ENCODE results near the gene NIPAL3. TPM values are rescaled to one million over a fixed set of nuclear protein-coding genes. Genes with fewer than 3 reads are reported as not detected.

Gene NIPAL3
- total and polyA plus RNA-seq, 2 experiments from 2014 or later = 55.9 to 78.4 TPM

GRCh38 chr1:24502709-24503058, 87.1 kb downstream of the NIPAL3 start, which contains the start of gene RCAN3:
RCAN3 (plus strand) TSS chr1:24502836; CDS start chr1:24514373, 11,537 bp downstream.
- 0% methylated on average over 7 to 8 of the region's 53 CpGs for WGBS, 2 experiments (ENCODE audit: low coverage in 1 of 2, low lambda C conversion rate in 2 of 2, missing lambda C conversion rate in 2 of 2)
- Histone ChIP-seq H3K9me2 (ENCODE audit: insufficient read depth) (no peaks in the 10 kb centered on the region), H3K27me3 (replicated peaks; ENCODE audit: insufficient read depth) (no peaks in the 10 kb centered on the region), H3K4me2 (ENCODE audit: unreplicated experiment) (peak within 1 kb of the TSS; percentile 82), H3K9ac (peak within 1 kb of the TSS; percentile 79), H3F3A (ENCODE audit: insufficient read depth) (peaks cover 14% of the 10 kb centered on the region), H3K79me2 (ENCODE audit: insufficient read depth) (peaks cover 33% of the 10 kb centered on the region), H3K27ac (peak within 1 kb of the TSS; percentile 64), H3K4me3 (peak within 1 kb of the TSS; percentile 80), H2AFZ (peak within 1 kb of the TSS; percentile 85), H3K4me1 (ENCODE audit: insufficient read depth) (peaks cover 7% of the 10 kb centered on the region; the same call in 1 of the 2 replicates), H3K9me3 (ENCODE audit: low read depth) (no peaks in the 10 kb centered on the region), H3K36me3 (ENCODE audit: low read depth) (no peaks in the 10 kb centered on the region), H4K20me1 (ENCODE audit: insufficient read depth) (no peaks in the 10 kb centered on the region)
- TF ChIP-seq EZH2phosphoT487 (IDR thresholded peaks at IDR 0.05; ENCODE audit: insufficient read depth, low read depth) (no peak), EZH2 (IDR thresholded peaks at IDR 0.05; ENCODE audit: insufficient read depth, poor library complexity, severe bottlenecking) (no peak)
- in situ Hi-C loops (cut with MboI) = no loop called here
- DNase-seq = peak; percentile 95

- Histone ChIP-seq H3K4me1 (ENCODE audit: insufficient read depth) (peaks cover 7% of the 10 kb centered on the region; the same call in 1 of the 2 replicates), H3K4me2 (ENCODE audit: unreplicated experiment) (peak overlapping the region; percentile 74), H4K20me1 (ENCODE audit: insufficient read depth) (no peaks in the 10 kb centered on the region), H3F3A (ENCODE audit: insufficient read depth) (peaks cover 14% of the 10 kb centered on the region), H3K4me3 (peak overlapping the region; percentile 80), H3K36me3 (ENCODE audit: low read depth) (no peaks in the 10 kb centered on the region), H3K9me3 (ENCODE audit: low read depth) (no peaks in the 10 kb centered on the region), H3K27ac (no peak overlapping the region), H3K79me2 (ENCODE audit: insufficient read depth) (peaks cover 37% of the 10 kb centered on the region), H3K9me2 (ENCODE audit: insufficient read depth) (no peaks in the 10 kb centered on the region), H2AFZ (peak overlapping the region; percentile 81), H3K27me3 (replicated peaks; ENCODE audit: insufficient read depth) (no peaks in the 10 kb centered on the region), H3K9ac (peak overlapping the region; percentile 79)
- in situ Hi-C loops (cut with MboI) = no loop called here
- 12 to 18% methylated on average over 35 to 53 of the region's 53 CpGs for WGBS, 2 experiments (ENCODE audit: low coverage in 1 of 2, low lambda C conversion rate in 2 of 2, missing lambda C conversion rate in 2 of 2)
- DNase-seq = no peak
- no peak for TF ChIP-seq EZH2phosphoT487 (IDR thresholded peaks at IDR 0.05; ENCODE audit: insufficient read depth, low read depth)
- TF ChIP-seq EZH2 (IDR thresholded peaks at IDR 0.05; ENCODE audit: insufficient read depth, poor library complexity, severe bottlenecking) = no peak
These were observed 87.6 kb downstream of the NIPAL3 start for GRCh38 chr1:24503059-24503751.

GRCh38 chr1:24503870-24504523, 88.4 kb downstream of the NIPAL3 start:
- no peaks in the 10 kb centered on the region for H4K20me1 ChIP-seq (ENCODE audit: insufficient read depth)
- peak overlapping the region; percentile 79 for H3K9ac ChIP-seq
- no peaks in the 10 kb centered on the region for H3K36me3 ChIP-seq (ENCODE audit: low read depth)
- no peak for DNase-seq
- H3F3A ChIP-seq (ENCODE audit: insufficient read depth) = peaks cover 14% of the 10 kb centered on the region
- no peak for TF ChIP-seq EZH2 (IDR thresholded peaks at IDR 0.05; ENCODE audit: insufficient read depth, poor library complexity, severe bottlenecking)
- no peak for TF ChIP-seq EZH2phosphoT487 (IDR thresholded peaks at IDR 0.05; ENCODE audit: insufficient read depth, low read depth)
- peak overlapping the region; percentile 81; the same call in 1 of the 2 replicates for H2AFZ ChIP-seq
- no peaks in the 10 kb centered on the region for H3K9me3 ChIP-seq (ENCODE audit: low read depth)
- H3K9me2 ChIP-seq (ENCODE audit: insufficient read depth) = no peaks in the 10 kb centered on the region
- H3K4me3 ChIP-seq = peak overlapping the region; percentile 80
- no peak overlapping the region for H3K27ac ChIP-seq
- peaks cover 44% of the 10 kb centered on the region for H3K79me2 ChIP-seq (ENCODE audit: insufficient read depth)
- H3K4me1 ChIP-seq (ENCODE audit: insufficient read depth) = peaks cover 7% of the 10 kb centered on the region; the same call in 1 of the 2 replicates
- 90% methylated on average over 7 of the region's 7 CpGs for WGBS, 2 experiments (ENCODE audit: low coverage in 1 of 2, low lambda C conversion rate in 2 of 2, missing lambda C conversion rate in 2 of 2)
- H3K27me3 ChIP-seq (replicated peaks; ENCODE audit: insufficient read depth) = no peaks in the 10 kb centered on the region
- in situ Hi-C loops (cut with MboI) = no loop called here
- H3K4me2 ChIP-seq (ENCODE audit: unreplicated experiment) = peak overlapping the region; percentile 74

- H4K20me1 ChIP-seq (ENCODE audit: insufficient read depth) = no peaks in the 10 kb centered on the region
- H3K9me2 ChIP-seq (ENCODE audit: insufficient read depth) = no peaks in the 10 kb centered on the region
- no peak for DNase-seq
- H3K4me3 ChIP-seq = no peak overlapping the region
- 89 to 96% methylated on average over 4 of the region's 4 CpGs for WGBS, 2 experiments (ENCODE audit: low coverage in 1 of 2, low lambda C conversion rate in 2 of 2, missing lambda C conversion rate in 2 of 2)
- H3K9me3 ChIP-seq (ENCODE audit: low read depth) = no peaks in the 10 kb centered on the region
- H3K9ac ChIP-seq = no peak overlapping the region
- H3K27ac ChIP-seq = no peak overlapping the region
- in situ Hi-C loops (cut with MboI) = no loop called here
- H3K79me2 ChIP-seq (ENCODE audit: insufficient read depth) = peaks cover 49% of the 10 kb centered on the region
- no peaks in the 10 kb centered on the region for H3K36me3 ChIP-seq (ENCODE audit: low read depth)
- H2AFZ ChIP-seq = no peak overlapping the region
- peaks cover 7% of the 10 kb centered on the region; the same call in 1 of the 2 replicates for H3K4me1 ChIP-seq (ENCODE audit: insufficient read depth)
- H3F3A ChIP-seq (ENCODE audit: insufficient read depth) = peaks cover 14% of the 10 kb centered on the region
- TF ChIP-seq EZH2 (IDR thresholded peaks at IDR 0.05; ENCODE audit: insufficient read depth, poor library complexity, severe bottlenecking) (no peak), EZH2phosphoT487 (IDR thresholded peaks at IDR 0.05; ENCODE audit: insufficient read depth, low read depth) (no peak)
- H3K4me2 ChIP-seq (ENCODE audit: unreplicated experiment) = no peak overlapping the region
- no peaks in the 10 kb centered on the region for H3K27me3 ChIP-seq (replicated peaks; ENCODE audit: insufficient read depth)
These were observed 89.0 kb downstream of the NIPAL3 start for GRCh38 chr1:24504560-24504959.

All from GM23248 (cell line).